K562 (cell line): Measurements from ENCODE around the gene TMEFF1.

Experiments
- CTCF ChIP-seq, 3 experiments: IDR thresholded peaks in 2 of 3; conservative IDR thresholded peaks in 1 of 3; 2 replicates each; pipeline ENCODE4 v1.5.1; 2011 to 2012; ENCODE audit warnings: low read length in 3 of 3, mild to moderate bottlenecking in 3 of 3, control low read depth in 2 of 3, improper control_type of control experiment in 1 of 3, inconsistent platforms in 1 of 3, low read depth in 1 of 3, mixed read lengths in 1 of 3, moderate library complexity in 1 of 3; ENCODE audit not compliant: insufficient read depth in 2 of 3
- IRF9 ChIP-seq: fragments of 450-650 bp; IDR thresholded peaks from 2 replicates; pipeline ENCODE4 v1.6.1; 2016; ENCODE audit warnings: missing biosample characterization, missing genetic modification characterization
- LEF1 ChIP-seq: fragments of 450-650 bp; IDR thresholded peaks from 2 replicates; pipeline ENCODE4 v1.6.1; 2016; ENCODE audit warnings: mild to moderate bottlenecking
- RFX5 ChIP-seq: IDR thresholded peaks from 2 replicates; pipeline ENCODE4 v1.6.1; 2011; ENCODE audit warnings: low read depth, mild to moderate bottlenecking, improper control_type of control experiment, low read length
- SAP30 ChIP-seq: fragments of 200-600 bp; sonication (generic); IDR thresholded peaks from 2 replicates; pipeline ENCODE4 v1.6.1; 2012; ENCODE audit warnings: borderline replicate concordance, low read depth, mild to moderate bottlenecking, moderate library complexity, low read length, control low read depth, inconsistent platforms; ENCODE audit not compliant: insufficient read depth, poor library complexity, severe bottlenecking

GRCh38 chr9:100455470-100455869, 17.5 kb upstream of the TMEFF1 start:
- TF ChIP-seq SAP30 (no peak), IRF9 (no peak), CTCF (IDR thresholded peaks at IDR 0.05 in 2 of 3, conservative IDR thresholded peaks at IDR 0.05 in 1 of 3; ENCODE audit: insufficient read depth in 2 of 3, low read depth in 1 of 3, low read length in 3 of 3) (no peak), RFX5 (no peak), LEF1 (no peak)
